Retinal pigment epithelial cell (primary cell): Measurements from ENCODE around the gene RPS19BP1.

ENCODE experiments used
- DNase-seq: peaks from one replicate; pipeline ENCODE4 v3.0.0-alpha.2; 2010; ENCODE audit warnings: low read depth
- H3K4me3 ChIP-seq: 2 replicates; pipeline ENCODE4 v1.5.1; 2011; ENCODE audit warnings: mild to moderate bottlenecking, low read length, control low read depth, moderate library complexity
- TF ChIP-seq, protein P1 (sequence below): conservative IDR thresholded peaks from 2 replicates; pipeline ENCODE4 v1.5.1; 2011; ENCODE audit warnings: low read depth, low read length, control low read depth, inconsistent platforms

The RPS19BP1 gene

DNA sequence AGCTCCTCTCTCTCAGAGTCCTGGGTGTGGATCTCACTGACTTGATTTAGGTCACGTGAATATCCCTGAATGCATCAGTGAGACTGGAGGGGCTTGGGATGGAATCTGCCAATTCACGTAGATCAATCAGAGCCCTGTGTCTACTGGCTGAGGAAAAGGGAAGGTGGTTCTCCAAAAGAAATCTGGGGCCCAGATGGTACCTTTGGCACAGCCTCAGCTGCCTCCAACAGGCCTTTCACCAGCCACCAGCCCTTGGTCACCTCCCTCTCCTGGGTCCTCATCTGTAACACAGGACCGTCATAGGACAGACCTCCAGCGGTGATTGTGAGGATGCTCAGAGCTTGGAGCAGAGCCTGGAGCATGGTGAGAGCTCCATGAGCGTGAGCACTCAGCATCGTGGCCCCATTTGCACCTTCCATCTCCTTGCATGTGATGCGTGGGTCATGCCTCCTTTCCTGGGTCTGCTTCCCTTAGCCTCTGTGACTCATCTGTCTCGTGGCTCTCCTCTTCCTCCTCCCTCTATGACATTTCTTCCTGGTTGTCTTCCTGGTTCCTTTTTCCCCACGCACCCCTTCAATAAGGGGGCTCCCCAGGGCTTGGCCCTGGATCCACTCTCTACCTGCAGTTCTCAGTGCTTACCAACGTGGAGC is 38.0 kb downstream of the RPS19BP1 start:
- TF ChIP-seq, protein P1, sequence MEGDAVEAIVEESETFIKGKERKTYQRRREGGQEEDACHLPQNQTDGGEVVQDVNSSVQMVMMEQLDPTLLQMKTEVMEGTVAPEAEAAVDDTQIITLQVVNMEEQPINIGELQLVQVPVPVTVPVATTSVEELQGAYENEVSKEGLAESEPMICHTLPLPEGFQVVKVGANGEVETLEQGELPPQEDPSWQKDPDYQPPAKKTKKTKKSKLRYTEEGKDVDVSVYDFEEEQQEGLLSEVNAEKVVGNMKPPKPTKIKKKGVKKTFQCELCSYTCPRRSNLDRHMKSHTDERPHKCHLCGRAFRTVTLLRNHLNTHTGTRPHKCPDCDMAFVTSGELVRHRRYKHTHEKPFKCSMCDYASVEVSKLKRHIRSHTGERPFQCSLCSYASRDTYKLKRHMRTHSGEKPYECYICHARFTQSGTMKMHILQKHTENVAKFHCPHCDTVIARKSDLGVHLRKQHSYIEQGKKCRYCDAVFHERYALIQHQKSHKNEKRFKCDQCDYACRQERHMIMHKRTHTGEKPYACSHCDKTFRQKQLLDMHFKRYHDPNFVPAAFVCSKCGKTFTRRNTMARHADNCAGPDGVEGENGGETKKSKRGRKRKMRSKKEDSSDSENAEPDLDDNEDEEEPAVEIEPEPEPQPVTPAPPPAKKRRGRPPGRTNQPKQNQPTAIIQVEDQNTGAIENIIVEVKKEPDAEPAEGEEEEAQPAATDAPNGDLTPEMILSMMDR, result no peak
- no peak overlapping the region for H3K4me3 ChIP-seq

DNA sequence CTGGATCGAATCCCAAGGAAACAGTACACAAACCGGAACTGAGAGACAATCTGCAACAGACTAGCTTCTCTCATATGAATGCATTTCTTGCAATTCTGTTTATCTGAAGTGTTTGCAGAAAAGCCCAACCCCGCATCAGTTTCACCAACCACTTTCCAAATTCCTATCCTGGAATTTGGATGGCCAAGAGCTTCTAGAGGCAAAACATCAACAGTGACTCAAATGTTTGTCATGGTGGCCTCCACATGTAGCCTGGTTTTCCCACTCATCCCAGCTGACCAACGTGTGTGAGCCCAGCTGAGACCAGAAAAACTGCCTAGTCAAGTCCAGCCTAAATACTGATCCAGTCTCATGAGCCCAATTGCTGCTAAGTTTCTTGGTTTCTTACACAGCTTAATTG is 38.8 kb downstream of the RPS19BP1 start:
- H3K4me3 ChIP-seq, result no peak overlapping the region
- TF ChIP-seq, protein P1, result no peak
- DNase-seq, result no peak

More for the DNA sequence above, 38.0 kb downstream of the RPS19BP1 start:
- DNase-seq, result no peak

DNA sequence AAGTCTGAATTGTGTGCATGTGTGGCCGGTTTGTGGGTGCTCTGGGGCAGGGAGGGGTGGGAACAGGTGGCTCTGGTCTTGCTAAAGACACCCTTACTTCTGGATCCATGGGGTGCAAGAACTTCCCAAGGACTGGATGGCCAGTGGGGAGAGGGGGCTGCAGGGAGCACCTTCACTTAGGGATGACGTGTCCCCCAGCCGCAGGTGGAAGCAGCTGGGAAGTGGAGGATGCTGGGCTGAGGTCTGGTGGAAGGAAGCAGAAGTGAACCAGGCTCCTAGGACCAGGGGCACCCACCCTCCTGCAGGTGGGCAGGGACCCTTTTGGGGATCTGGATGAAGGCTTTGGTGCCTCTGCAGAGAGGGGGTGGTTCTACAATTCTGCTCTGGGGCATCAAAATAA is 40.4 kb downstream of the RPS19BP1 start:
- H3K4me3 ChIP-seq, result no peak overlapping the region
- DNase-seq, result no peak
- TF ChIP-seq, protein P1, result no peak

GRCh38 chr22:39491696-39492095 is 40.9 kb downstream of the RPS19BP1 start:
- no peak overlapping the region for H3K4me3 ChIP-seq
- TF ChIP-seq, protein P1, result no peak
- DNase-seq, result no peak

DNA sequence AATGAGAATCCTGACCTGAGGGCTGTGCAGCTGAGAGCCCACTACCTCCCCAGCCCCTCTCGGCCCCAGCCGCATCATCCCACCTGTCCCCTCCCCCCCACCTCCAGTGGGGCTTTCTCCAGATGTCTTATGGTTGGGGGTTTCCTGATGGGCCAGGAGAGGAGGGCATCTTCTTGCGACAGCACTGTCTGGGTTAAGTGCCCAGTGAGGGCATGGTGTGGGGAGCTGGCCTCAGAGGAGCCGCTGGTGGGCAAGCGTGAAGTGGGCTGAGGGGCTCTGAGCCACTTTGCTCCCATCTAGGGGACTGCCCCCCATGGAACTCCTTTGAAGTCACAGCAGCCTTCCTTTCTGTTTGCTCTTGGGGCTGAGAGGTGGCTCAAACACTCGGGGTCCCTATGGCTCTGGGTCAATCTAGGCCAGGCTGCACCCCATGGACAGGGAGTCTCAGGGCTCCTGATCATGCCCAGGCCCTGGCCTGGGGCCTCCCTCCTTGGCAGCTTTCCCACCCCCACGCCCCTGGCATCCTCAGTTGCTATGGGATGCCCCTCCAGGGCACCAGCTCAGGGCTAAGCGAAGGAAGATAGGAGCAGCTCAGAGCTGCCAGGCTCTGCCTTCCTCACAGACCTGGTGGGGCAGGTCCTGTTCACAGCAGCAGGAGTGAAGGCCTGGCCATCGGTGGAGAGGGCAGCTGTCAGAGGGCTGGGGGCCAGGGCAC is 41.4 kb downstream of the RPS19BP1 start:
- no peak for DNase-seq
- H3K4me3 ChIP-seq, result no peak overlapping the region
- TF ChIP-seq, protein P1, result no peak

DNA sequence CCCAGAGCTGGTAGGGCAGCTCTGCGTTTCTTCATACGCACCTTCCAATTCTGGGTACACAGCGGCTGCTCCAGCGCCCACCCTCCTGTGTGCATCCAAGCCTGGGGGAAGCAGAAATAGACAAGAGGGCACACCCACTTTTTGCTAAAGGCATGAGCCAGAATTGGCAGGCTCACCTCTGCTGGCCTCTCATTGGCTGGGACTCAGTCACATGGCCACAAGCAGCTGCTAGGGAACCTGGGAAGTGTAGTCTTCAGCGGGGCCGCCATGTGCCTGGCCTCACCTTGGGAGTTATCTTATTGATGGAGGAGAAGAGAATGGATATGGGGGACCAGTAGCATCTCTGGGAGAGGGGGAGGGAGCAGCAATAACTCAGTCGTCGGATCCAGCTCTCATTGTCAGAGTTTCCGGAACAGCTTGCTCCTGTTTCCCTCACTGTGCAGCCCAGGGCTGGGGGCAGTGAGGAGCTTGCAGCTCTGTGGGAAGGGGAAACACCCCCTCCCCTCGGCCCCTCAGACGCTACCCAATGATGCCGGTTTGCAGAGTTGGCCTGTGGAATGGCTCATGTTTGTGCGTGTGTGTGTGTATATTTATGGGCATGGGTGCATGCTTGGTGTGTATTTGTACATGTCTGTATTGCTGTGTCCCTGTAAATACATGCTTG is 42.3 kb downstream of the RPS19BP1 start:
- DNase-seq, result no peak
- TF ChIP-seq, protein P1, result no peak
- H3K4me3 ChIP-seq, result no peak overlapping the region
